SK-N-SH (cell line): Measurements from ENCODE around the gene BEND3. TPM values are rescaled to one million over a fixed set of nuclear protein-coding genes. Genes with fewer than 3 reads are reported as not detected.

Experiments
- CTCF ChIA-PET: fragments of 300-600, 350-600 bp; formaldehyde crosslinking; extraction: SDS; loops from one replicate; lab custom pipeline; 2021; lab: Yijun Ruan, JAX
- POLR2A ChIA-PET: fragments of 350-600 bp; sonication (Branson Sonifier 250); formaldehyde crosslinking; extraction: SDS; loops from one replicate; lab custom pipeline; 2020; ENCODE audit warnings: antibody characterized with exemption, inconsistent platforms; lab: Yijun Ruan, JAX
- DNase-seq: peaks from one replicate; pipeline ENCODE4 v3.0.0; 2012
- H2AFZ ChIP-seq: fragments of 200-600 bp; sonication (generic); 2 replicates; pipeline ENCODE4 v1.8.1; 2016; ENCODE audit warnings: antibody characterized with exemption, mild to moderate bottlenecking, low read depth
- H3F3A ChIP-seq: fragments of 200-600 bp; sonication (generic); replicated peaks from 2 replicates; pipeline ENCODE3; 2016; ENCODE audit warnings: antibody characterized with exemption, mild to moderate bottlenecking; ENCODE audit not compliant: insufficient read depth
- H3K27ac ChIP-seq, 2 experiments: fragments of 200-500 bp in 1 of 2; fragments of 200-600 bp in 1 of 2; sonication (Bioruptor generic) in 1 of 2; sonication (generic), shearing (Covaris generic) in 1 of 2; 2 replicates each; pipeline versions ENCODE4 v1.5.1 to v1.6.1; 2014 to 2016; ENCODE audit warnings: low read depth in 2 of 2, inconsistent platforms in 1 of 2, low read length in 1 of 2, mild to moderate bottlenecking in 1 of 2, mixed read lengths in 1 of 2
- H3K27me3 ChIP-seq: fragments of 200-600 bp; sonication (generic), shearing (Covaris generic); 2 replicates; pipeline ENCODE4 v1.6.1; 2016; ENCODE audit warnings: mixed run types; ENCODE audit not compliant: insufficient read depth
- H3K36me3 ChIP-seq, 2 experiments: fragments of 200-500 bp in 1 of 2; fragments of 200-600 bp in 1 of 2; sonication (Bioruptor generic) in 1 of 2; sonication (generic) in 1 of 2; replicated peaks in 1 of 2; 2 replicates each; pipeline versions ENCODE3 to v1.5.1; 2014 to 2016; ENCODE audit warnings: low read length in 1 of 2, mild to moderate bottlenecking in 1 of 2; ENCODE audit not compliant: insufficient read depth in 2 of 2, control insufficient read depth in 1 of 2
- H3K4me1 ChIP-seq, 2 experiments: fragments of 200-500 bp in 1 of 2; fragments of 200-600 bp in 1 of 2; sonication (Bioruptor generic) in 1 of 2; sonication (generic), shearing (Covaris generic) in 1 of 2; 2 replicates each; pipeline versions ENCODE4 v1.5.1 to v1.6.1; 2014 to 2016; ENCODE audit warnings: low read depth in 1 of 2, low read length in 1 of 2, mixed run types in 1 of 2; ENCODE audit not compliant: insufficient read depth in 2 of 2, control insufficient read depth in 1 of 2
- H3K4me2 ChIP-seq: fragments of 200-600 bp; sonication (generic), shearing (Covaris generic); 2 replicates; pipeline ENCODE4 v1.6.1; 2017; ENCODE audit warnings: mixed run types
- H3K4me3 ChIP-seq, 2 experiments: fragments of 200-500 bp in 1 of 2; fragments of 200-600 bp in 1 of 2; sonication (Bioruptor generic) in 1 of 2; sonication (generic), shearing (Covaris generic) in 1 of 2; 2 replicates each; pipeline versions ENCODE4 v1.5.1 to v1.8.1; 2014 to 2016; ENCODE audit warnings: low read depth in 2 of 2, inconsistent platforms in 1 of 2, low read length in 1 of 2, mild to moderate bottlenecking in 1 of 2, mixed read lengths in 1 of 2, moderate library complexity in 1 of 2
- H3K79me2 ChIP-seq: fragments of 200-600 bp; sonication (generic); 2 replicates; pipeline ENCODE4 v1.8.1; 2017; ENCODE audit warnings: mild to moderate bottlenecking; ENCODE audit not compliant: insufficient read depth
- H3K9ac ChIP-seq: fragments of 200-600 bp; sonication (generic); 2 replicates; pipeline ENCODE4 v1.6.1; 2017; ENCODE audit warnings: mixed run types
- H3K9me2 ChIP-seq: fragments of 200-600 bp; sonication (generic); 2 replicates; pipeline ENCODE4 v1.6.1; 2017; ENCODE audit warnings: mixed run types
- H3K9me3 ChIP-seq: fragments of 200-600 bp; sonication (generic); 2 replicates; pipeline ENCODE4 v1.6.1; 2017; ENCODE audit warnings: mixed run types, mild to moderate bottlenecking, moderate library complexity
- H4K20me1 ChIP-seq: fragments of 200-600 bp; sonication (generic); 2 replicates; pipeline ENCODE4 v1.6.1; 2017; ENCODE audit warnings: mild to moderate bottlenecking, mixed run types; ENCODE audit not compliant: insufficient read depth
- TAF1 ChIP-seq: IDR thresholded peaks from 2 replicates; pipeline ENCODE4 v1.6.1; 2012; ENCODE audit warnings: low read depth, mild to moderate bottlenecking, low read length, moderate library complexity, borderline replicate concordance
- WGBS: methylation state at CpG from one replicate; pipeline ENCODE4 v1.1.6; 2017; ENCODE audit warnings: low lambda C conversion rate; 5-methylcytosine and 5-hydroxymethylcytosine counted together
- polyA plus RNA-seq, 3 experiments: library from polyadenylated mRNA; depleted of rRNA; stranded (reverse); fragments of >200 nt; gene quantifications; 2 replicates each; pipeline ENCODE4 v1.2.3, GENCODE V29; 2012
- small RNA-seq, 7 experiments: library from RNA; depleted of rRNA; stranded (forward); fragments of <200 nt; gene quantifications; one replicate each; pipeline ENCODE3, GENCODE V24; 2012

BEND3 gene
- polyA plus RNA-seq, 1 of the 3 experiments (the other 2 are of a cell fraction), result 1.0 TPM

DNA sequence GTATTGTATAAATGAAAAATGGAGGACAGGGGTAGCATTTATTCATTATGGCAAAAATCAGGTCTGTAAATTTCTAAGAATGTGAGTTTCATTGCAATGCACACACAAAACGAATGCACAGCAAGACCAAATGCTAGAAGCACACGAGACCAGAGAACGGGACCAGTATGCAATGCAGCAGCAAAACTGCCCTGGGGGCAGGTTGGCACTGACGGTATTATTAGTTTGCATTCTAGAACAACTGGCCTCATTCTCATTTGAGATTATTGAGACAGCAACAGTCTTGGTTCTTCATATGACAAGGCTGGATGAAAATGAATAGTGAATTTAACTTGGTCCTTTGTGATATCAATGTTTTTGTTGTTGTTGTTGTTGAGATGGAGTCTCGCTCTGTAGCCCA lies 96.3 kb downstream of the BEND3 start:
- Histone ChIP-seq H3F3A (no peaks in the 10 kb centered on the region), H2AFZ (no peak overlapping the region), H3K4me1 (no peaks in the 10 kb centered on the region), H3K36me3 (no peaks in the 10 kb centered on the region), H3K4me3 (no peak overlapping the region), H3K79me2 (no peaks in the 10 kb centered on the region), H3K9me3 (no peaks in the 10 kb centered on the region), H4K20me1 (no peaks in the 10 kb centered on the region), H3K9me2 (no peaks in the 10 kb centered on the region), H3K9ac (no peak overlapping the region), H3K4me2 (no peak overlapping the region), H3K27ac (no peak overlapping the region), H3K27me3 (no peaks in the 10 kb centered on the region)
- no peak for DNase-seq
- TF ChIP-seq TAF1, result no peak
- 78% methylated on average over 5 of the region's 5 CpGs for WGBS
- ChIA-PET CTCF (interaction anchor here (1.3 kb wide), 1 partner anchor 95 kb away, joined by 4 read pairs; no protein-coding TSS in a partner anchor), POLR2A (no interaction called here)

Small RNA genes lying within 50 kb of the gene (small RNA-seq; reads per million reads assigned to genes)
- 0 reads per million in 7 experiments for gene RNU6-1299P

Other genes starting within 250 kb of the BEND3 start
- gene CD24, start 140.8 kb downstream of the BEND3 start, polyA plus RNA-seq (2012; rRNA removed), result 1.9 and 5.9 TPM in 2 replicates
- 8.5 and 10.2 TPM in 2 replicates for gene MTRES1, start 87.3 kb downstream of the BEND3 start, polyA plus RNA-seq (2012; rRNA removed)